ENCODE data around the gene COLEC12. TPM values are rescaled to one million over a fixed set of nuclear protein-coding genes. Genes with fewer than 3 reads are reported as not detected.

COLEC12 gene
- total RNA-seq, 2 donors from 2014 or later: 10.9 to 15.3 TPM

- no peak for TF ChIP-seq CTCF (IDR thresholded peaks at IDR 0.05)
- Histone ChIP-seq H3K4me1 (peaks cover 0 to 4% of the 10 kb centered on the region in 2 donors), H3K4me3 (no peak overlapping the region), H3K27me3 (no peaks in the 10 kb centered on the region), H3K27ac (no peak overlapping the region), H3K9me3 (no peaks in the 10 kb centered on the region), H3K36me3 (no peaks in the 10 kb centered on the region)
- no peak for DNase-seq (ENCODE audit: low spot score)
Measured at GRCh38 chr18:404061-404636, 96.4 kb downstream of the COLEC12 start.

GRCh38 chr18:402129-402528, 98.4 kb downstream of the COLEC12 start:
- peaks cover 0 to 6% of the 10 kb centered on the region in 2 donors for H3K4me1 ChIP-seq
- no peak for TF ChIP-seq CTCF (IDR thresholded peaks at IDR 0.05)
- no peaks in the 10 kb centered on the region for H3K9me3 ChIP-seq
- no peak overlapping the region for H3K27ac ChIP-seq
- no peak for DNase-seq (ENCODE audit: low spot score)
- H3K27me3 ChIP-seq: no peaks in the 10 kb centered on the region
- no peak overlapping the region for H3K4me3 ChIP-seq
- H3K36me3 ChIP-seq: no peaks in the 10 kb centered on the region

- TF ChIP-seq CTCF (IDR thresholded peaks at IDR 0.05): no peak
- H3K36me3 ChIP-seq: no peaks in the 10 kb centered on the region
- H3K27ac ChIP-seq: no peak overlapping the region
- no peaks in the 10 kb centered on the region for H3K27me3 ChIP-seq
- peaks cover 0 to 18% of the 10 kb centered on the region in 2 donors for H3K4me1 ChIP-seq
- no peak for DNase-seq (ENCODE audit: low spot score)
- H3K9me3 ChIP-seq: no peaks in the 10 kb centered on the region
- H3K4me3 ChIP-seq: no peak overlapping the region
Measured at GRCh38 chr18:400456-400855, 100.0 kb downstream of the COLEC12 start.

GRCh38 chr18:399631-400135, 100.8 kb downstream of the COLEC12 start:
- no peak for TF ChIP-seq CTCF (IDR thresholded peaks at IDR 0.05)
- no peak overlapping the region for H3K4me3 ChIP-seq
- H3K27me3 ChIP-seq: no peaks in the 10 kb centered on the region
- DNase-seq (ENCODE audit: low spot score): no peak
- peaks cover 0 to 26% of the 10 kb centered on the region in 2 donors for H3K4me1 ChIP-seq
- no peaks in the 10 kb centered on the region for H3K9me3 ChIP-seq
- no peaks in the 10 kb centered on the region for H3K36me3 ChIP-seq
- no peak overlapping the region for H3K27ac ChIP-seq

- no peaks in the 10 kb centered on the region for H3K36me3 ChIP-seq
- no peak for DNase-seq (ENCODE audit: low spot score)
- peaks cover 0 to 32% of the 10 kb centered on the region in 2 donors for H3K4me1 ChIP-seq
- no peak overlapping the region for H3K27ac ChIP-seq
- no peaks in the 10 kb centered on the region for H3K9me3 ChIP-seq
- no peaks in the 10 kb centered on the region for H3K27me3 ChIP-seq
- H3K4me3 ChIP-seq: no peak overlapping the region
- TF ChIP-seq CTCF (IDR thresholded peaks at IDR 0.05): no peak
Measured at GRCh38 chr18:398935-399630, 101.4 kb downstream of the COLEC12 start.

All from right atrium auricular region (tissue), 2 donors.